Measurements from ENCODE around the gene LANCL2.

The LANCL2 gene

GRCh38 chr7:55438085-55438756 is 73.1 kb downstream of the LANCL2 start:
- no peak overlapping the region for H3K4me3 ChIP-seq (ENCODE audit: low read depth, low read length)
- no peak for TF ChIP-seq CTCF (IDR thresholded peaks at IDR 0.05; ENCODE audit: borderline replicate concordance, insufficient read depth, low read depth, low read length)

DNA sequence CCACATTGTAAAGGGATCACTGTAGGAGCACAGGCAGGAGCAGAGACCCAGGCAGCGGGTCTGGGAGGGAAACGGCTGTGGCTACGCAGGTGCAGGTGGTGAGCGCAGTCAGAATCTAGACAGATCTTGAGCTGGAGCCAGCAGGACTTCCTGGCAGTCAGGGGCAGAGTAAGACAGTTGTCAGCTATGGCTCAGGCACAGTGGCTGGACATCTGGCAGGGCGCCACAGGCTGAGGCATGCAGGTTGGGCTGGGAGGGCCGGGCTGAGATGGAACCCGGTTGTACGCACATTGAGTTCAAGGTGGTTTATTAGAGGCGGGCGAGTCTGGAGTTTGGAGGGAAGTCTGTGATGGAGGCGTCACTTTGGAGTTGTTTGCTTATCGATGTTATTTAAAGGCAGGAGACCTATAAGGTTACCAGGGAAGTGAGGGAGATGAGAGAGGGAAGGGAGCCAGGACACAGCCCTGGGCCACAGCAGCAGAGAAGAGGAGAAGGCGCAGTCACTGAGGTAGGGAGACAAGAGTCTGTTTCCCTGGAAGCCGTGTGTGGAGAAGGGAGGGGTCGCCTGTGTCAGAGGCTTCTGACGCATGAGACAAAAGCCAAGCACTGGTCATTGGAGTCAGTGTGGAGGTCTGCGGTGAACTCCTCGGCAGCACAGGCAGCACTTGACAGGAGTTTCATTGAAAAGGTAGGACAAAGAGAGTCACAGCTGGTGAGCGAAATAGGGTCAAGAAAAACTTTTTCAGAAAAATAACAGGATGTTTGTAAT is 73.8 kb downstream of the LANCL2 start:
- no peak overlapping the region for H3K4me3 ChIP-seq (ENCODE audit: low read depth, low read length)
- TF ChIP-seq CTCF (IDR thresholded peaks at IDR 0.05; ENCODE audit: borderline replicate concordance, insufficient read depth, low read depth, low read length) = no peak

DNA sequence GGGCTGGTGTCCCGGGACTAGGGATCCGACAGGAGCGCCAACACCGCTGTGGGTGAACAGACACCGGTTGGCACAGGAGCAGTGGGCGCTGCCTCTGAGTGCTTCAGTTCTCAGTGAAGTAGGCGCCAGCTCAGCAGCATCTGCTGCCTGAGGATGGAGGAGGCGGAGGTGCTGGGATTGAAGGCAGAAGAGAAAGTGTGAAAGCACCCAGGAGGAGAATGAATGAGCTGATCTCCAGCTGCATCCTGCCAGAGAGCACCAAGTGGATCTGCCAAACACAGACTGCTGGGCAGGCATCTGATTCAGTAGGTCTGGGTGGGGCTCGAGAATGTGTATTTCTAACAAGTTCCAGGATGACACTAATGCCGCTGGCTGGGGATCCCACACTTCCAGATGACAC is 74.5 kb downstream of the LANCL2 start:
- TF ChIP-seq CTCF (IDR thresholded peaks at IDR 0.05; ENCODE audit: borderline replicate concordance, insufficient read depth, low read depth, low read length) = no peak
- H3K4me3 ChIP-seq (ENCODE audit: low read depth, low read length) = no peak overlapping the region

DNA sequence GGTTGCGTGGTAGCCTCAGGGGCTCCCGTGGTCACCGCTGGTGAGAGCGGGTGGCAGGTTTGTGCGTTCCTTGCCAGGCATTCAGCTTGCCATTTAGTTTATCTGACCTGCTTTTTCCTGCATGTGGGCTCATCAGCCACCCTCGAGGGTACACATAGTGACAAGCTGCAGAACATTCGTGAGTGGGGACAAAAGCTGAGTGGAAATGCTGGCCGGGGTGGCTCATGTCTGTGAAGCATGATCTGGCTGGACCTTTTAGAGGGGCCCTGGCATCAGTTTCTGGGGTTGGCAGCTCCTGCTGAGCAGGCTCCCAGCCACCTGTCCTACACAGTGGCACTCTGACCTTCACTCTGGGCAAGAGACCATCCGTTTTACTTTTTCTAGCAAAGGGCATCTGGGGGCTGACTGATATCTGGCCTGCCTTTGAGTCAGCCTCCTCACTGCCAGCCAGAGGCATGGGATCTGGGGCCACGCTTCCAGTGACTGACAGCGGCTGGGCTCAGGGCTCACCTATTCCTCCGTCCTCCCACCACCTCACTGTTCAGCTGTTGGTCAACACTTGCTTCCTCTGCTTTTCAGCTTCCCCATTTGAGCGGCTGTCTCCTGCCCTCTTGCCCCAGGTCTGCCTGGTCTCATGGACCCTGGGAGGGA is 75.0 kb downstream of the LANCL2 start:
- no peak for TF ChIP-seq CTCF (IDR thresholded peaks at IDR 0.05; ENCODE audit: borderline replicate concordance, insufficient read depth, low read depth, low read length)
- H3K4me3 ChIP-seq (ENCODE audit: low read depth, low read length) = no peak overlapping the region

DNA sequence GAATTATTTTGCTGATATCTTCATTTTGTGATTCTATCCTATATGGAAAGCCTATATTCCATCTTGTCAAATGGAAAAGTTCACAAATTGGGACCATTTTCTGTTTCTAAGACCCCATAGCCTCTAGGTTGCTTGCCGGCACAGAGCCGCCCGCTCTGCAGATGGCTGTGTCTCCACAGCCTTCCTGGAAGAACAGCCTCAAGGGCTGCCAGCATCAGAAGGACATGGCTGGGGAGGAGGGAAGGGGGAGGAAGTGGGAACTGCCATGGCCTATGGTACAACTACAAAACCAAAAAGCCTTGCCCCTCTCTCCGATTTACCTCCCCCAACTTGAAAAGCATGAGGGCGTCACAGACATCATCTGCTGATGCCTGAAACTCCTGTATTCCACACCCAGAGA is 75.9 kb downstream of the LANCL2 start:
- no peak overlapping the region for H3K4me3 ChIP-seq (ENCODE audit: low read depth, low read length)
- no peak for TF ChIP-seq CTCF (IDR thresholded peaks at IDR 0.05; ENCODE audit: borderline replicate concordance, insufficient read depth, low read depth, low read length)

DNA sequence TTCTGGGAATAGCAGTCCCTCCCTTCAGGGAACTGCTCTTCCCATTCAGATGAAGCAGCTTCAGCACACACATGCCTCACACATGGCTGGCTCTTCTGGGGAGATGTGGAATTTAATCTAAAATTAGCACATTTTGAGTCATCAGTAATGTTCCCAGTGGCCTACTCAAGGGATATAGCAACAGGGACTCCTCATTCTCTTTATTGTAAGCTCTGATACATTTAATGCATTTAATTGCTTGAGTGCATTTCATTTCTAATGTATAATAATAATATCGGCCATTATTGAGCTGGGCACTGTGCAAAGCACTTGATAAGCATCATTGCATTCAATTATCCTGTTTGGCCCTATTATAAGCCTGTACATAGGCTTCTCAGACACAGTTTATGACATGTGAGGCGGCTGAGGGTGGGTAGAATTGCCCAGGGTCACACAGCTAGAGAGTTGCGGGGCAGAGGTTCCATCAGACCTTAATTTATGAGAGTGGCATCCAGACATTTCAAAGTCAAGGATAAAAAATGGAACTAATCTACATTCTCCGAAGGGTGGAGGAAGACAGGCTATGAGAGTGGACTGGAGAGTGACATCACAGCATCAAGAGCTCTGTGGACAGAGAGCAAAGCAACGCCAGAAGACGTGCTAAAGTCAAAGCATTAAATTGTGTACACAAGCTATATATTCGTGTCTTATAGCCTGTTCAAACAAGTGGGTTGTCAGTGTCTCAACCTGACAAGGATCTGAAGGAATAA is 76.8 kb downstream of the LANCL2 start:
- H3K4me3 ChIP-seq (ENCODE audit: low read depth, low read length) = no peak overlapping the region
- TF ChIP-seq CTCF (IDR thresholded peaks at IDR 0.05; ENCODE audit: borderline replicate concordance, insufficient read depth, low read depth, low read length) = no peak

All from GM12875 (cell line).